Measurements from ENCODE around the gene LZTR1.
A peak's percentile ranks its signal among the peaks of the same experiment; 100 is the strongest.

Gene LZTR1

GRCh38 chr22:20977516-20978170 lies 4.5 kb upstream of the LZTR1 start:
- no peak overlapping the region for H3K4me3 ChIP-seq (ENCODE audit: low read depth, low read length)
- H3K27ac ChIP-seq (ENCODE audit: low read depth, low read length): no peak overlapping the region
- H3K27me3 ChIP-seq (ENCODE audit: control insufficient read depth, insufficient read depth, low read length): peaks cover 61% of the 10 kb centered on the region
- peaks cover 12% of the 10 kb centered on the region for H3K9me3 ChIP-seq (ENCODE audit: control insufficient read depth, insufficient read depth, low read depth, low read length)
- H3K4me1 ChIP-seq (ENCODE audit: control insufficient read depth, insufficient read depth, low read length): peaks cover 13% of the 10 kb centered on the region
- no peak overlapping the region for H3K9ac ChIP-seq (ENCODE audit: low read length)
- no peaks in the 10 kb centered on the region for H3K36me3 ChIP-seq (ENCODE audit: control insufficient read depth, insufficient read depth, low read length)

- peaks cover 12% of the 10 kb centered on the region for H3K9me3 ChIP-seq (ENCODE audit: control insufficient read depth, insufficient read depth, low read depth, low read length)
- H3K36me3 ChIP-seq (ENCODE audit: control insufficient read depth, insufficient read depth, low read length): no peaks in the 10 kb centered on the region
- peaks cover 61% of the 10 kb centered on the region for H3K27me3 ChIP-seq (ENCODE audit: control insufficient read depth, insufficient read depth, low read length)
- H3K9ac ChIP-seq (ENCODE audit: low read length): no peak overlapping the region
- 0 out of 2 replicates have a peak overlapping the region, but pooled peaks have one; percentile 45 for H3K4me3 ChIP-seq (ENCODE audit: low read depth, low read length)
- no peak overlapping the region for H3K27ac ChIP-seq (ENCODE audit: low read depth, low read length)
- peaks cover 16% of the 10 kb centered on the region for H3K4me1 ChIP-seq (ENCODE audit: control insufficient read depth, insufficient read depth, low read length)
Observed at GRCh38 chr22:20978419-20978818, 3.7 kb upstream of the LZTR1 start.

- peaks cover 12% of the 10 kb centered on the region for H3K9me3 ChIP-seq (ENCODE audit: control insufficient read depth, insufficient read depth, low read depth, low read length)
- peak overlapping the region; percentile 28 for H3K9ac ChIP-seq (ENCODE audit: low read length)
- H3K27me3 ChIP-seq (ENCODE audit: control insufficient read depth, insufficient read depth, low read length): peaks cover 54% of the 10 kb centered on the region
- H3K27ac ChIP-seq (ENCODE audit: low read depth, low read length): no peak overlapping the region
- peaks cover 16% of the 10 kb centered on the region for H3K4me1 ChIP-seq (ENCODE audit: control insufficient read depth, insufficient read depth, low read length)
- H3K4me3 ChIP-seq (ENCODE audit: low read depth, low read length): peak overlapping the region; percentile 45
- 0 out of 2 replicates have a peak, but pooled peaks cover 5% of the 10 kb centered on the region for H3K36me3 ChIP-seq (ENCODE audit: control insufficient read depth, insufficient read depth, low read length)
Observed at GRCh38 chr22:20979243-20979809, 2.8 kb upstream of the LZTR1 start.

- Histone ChIP-seq H3K27me3 (ENCODE audit: control insufficient read depth, insufficient read depth, low read length) (peaks cover 49% of the 10 kb centered on the region), H3K4me1 (ENCODE audit: control insufficient read depth, insufficient read depth, low read length) (peaks cover 16% of the 10 kb centered on the region), H3K27ac (ENCODE audit: low read depth, low read length) (no peak overlapping the region), H3K9me3 (ENCODE audit: control insufficient read depth, insufficient read depth, low read depth, low read length) (peaks cover 12% of the 10 kb centered on the region), H3K4me3 (ENCODE audit: low read depth, low read length) (peak overlapping the region; percentile 43), H3K36me3 (ENCODE audit: control insufficient read depth, insufficient read depth, low read length) (0 out of 2 replicates have a peak, but pooled peaks cover 5% of the 10 kb centered on the region), H3K9ac (ENCODE audit: low read length) (peak overlapping the region; percentile 28)
Observed at GRCh38 chr22:20979940-20980453, 2.1 kb upstream of the LZTR1 start.

- Histone ChIP-seq H3K9ac (ENCODE audit: low read length) (no peak overlapping the region), H3K27me3 (ENCODE audit: control insufficient read depth, insufficient read depth, low read length) (peaks cover 48% of the 10 kb centered on the region), H3K9me3 (ENCODE audit: control insufficient read depth, insufficient read depth, low read depth, low read length) (peaks cover 12% of the 10 kb centered on the region), H3K27ac (ENCODE audit: low read depth, low read length) (no peak overlapping the region), H3K4me1 (ENCODE audit: control insufficient read depth, insufficient read depth, low read length) (peaks cover 16% of the 10 kb centered on the region), H3K4me3 (ENCODE audit: low read depth, low read length) (no peak overlapping the region), H3K36me3 (ENCODE audit: control insufficient read depth, insufficient read depth, low read length) (peaks cover 6% of the 10 kb centered on the region; the same call in 1 of the 2 replicates)
Observed at GRCh38 chr22:20980523-20980922, 1.6 kb upstream of the LZTR1 start.

GRCh38 chr22:20980938-20981722 lies 967 bp upstream of the LZTR1 start:
- H3K4me3 ChIP-seq (ENCODE audit: low read depth, low read length): peak overlapping the region; percentile 89
- no peak overlapping the region; the same call in 1 of the 2 replicates for H3K27ac ChIP-seq (ENCODE audit: low read depth, low read length)
- peaks cover 41% of the 10 kb centered on the region for H3K27me3 ChIP-seq (ENCODE audit: control insufficient read depth, insufficient read depth, low read length)
- H3K4me1 ChIP-seq (ENCODE audit: control insufficient read depth, insufficient read depth, low read length): peaks cover 16% of the 10 kb centered on the region
- H3K36me3 ChIP-seq (ENCODE audit: control insufficient read depth, insufficient read depth, low read length): peaks cover 11% of the 10 kb centered on the region; the same call in 1 of the 2 replicates
- peaks cover 12% of the 10 kb centered on the region for H3K9me3 ChIP-seq (ENCODE audit: control insufficient read depth, insufficient read depth, low read depth, low read length)
- peak overlapping the region; percentile 97 for H3K9ac ChIP-seq (ENCODE audit: low read length)

GRCh38 chr22:20982563-20982882 lies 426 bp downstream of the LZTR1 start:
- H3K9me3 ChIP-seq (ENCODE audit: control insufficient read depth, insufficient read depth, low read depth, low read length): peaks cover 12% of the 10 kb centered on the region
- no peak overlapping the region; the same call in 1 of the 2 replicates for H3K27ac ChIP-seq (ENCODE audit: low read depth, low read length)
- H3K9ac ChIP-seq (ENCODE audit: low read length): peak overlapping the region; percentile 97

GRCh38 chr22:20983081-20983771 lies 1.1 kb downstream of the LZTR1 start:
- H3K4me3 ChIP-seq (ENCODE audit: low read depth, low read length): peak overlapping the region; percentile 89
- no peak overlapping the region for H3K9ac ChIP-seq (ENCODE audit: low read length)
- peaks cover 21% of the 10 kb centered on the region for H3K27me3 ChIP-seq (ENCODE audit: control insufficient read depth, insufficient read depth, low read length)
- H3K36me3 ChIP-seq (ENCODE audit: control insufficient read depth, insufficient read depth, low read length): peaks cover 24% of the 10 kb centered on the region
- H3K27ac ChIP-seq (ENCODE audit: low read depth, low read length): no peak overlapping the region
- H3K4me1 ChIP-seq (ENCODE audit: control insufficient read depth, insufficient read depth, low read length): peaks cover 16% of the 10 kb centered on the region
- peaks cover 9% of the 10 kb centered on the region for H3K9me3 ChIP-seq (ENCODE audit: control insufficient read depth, insufficient read depth, low read depth, low read length)

More at GRCh38 chr22:20982563-20982882, 426 bp downstream of the LZTR1 start:
- Histone ChIP-seq H3K4me3 (ENCODE audit: low read depth, low read length) (peak overlapping the region; percentile 89), H3K27me3 (ENCODE audit: control insufficient read depth, insufficient read depth, low read length) (peaks cover 28% of the 10 kb centered on the region), H3K36me3 (ENCODE audit: control insufficient read depth, insufficient read depth, low read length) (peaks cover 17% of the 10 kb centered on the region), H3K4me1 (ENCODE audit: control insufficient read depth, insufficient read depth, low read length) (peaks cover 16% of the 10 kb centered on the region)

GRCh38 chr22:20985720-20986119 lies 3.6 kb downstream of the LZTR1 start:
- H3K36me3 ChIP-seq (ENCODE audit: control insufficient read depth, insufficient read depth, low read length): peaks cover 35% of the 10 kb centered on the region
- H3K9me3 ChIP-seq (ENCODE audit: control insufficient read depth, insufficient read depth, low read depth, low read length): no peaks in the 10 kb centered on the region
- H3K9ac ChIP-seq (ENCODE audit: low read length): no peak overlapping the region
- peaks cover 8% of the 10 kb centered on the region; the same call in 1 of the 2 replicates for H3K4me1 ChIP-seq (ENCODE audit: control insufficient read depth, insufficient read depth, low read length)
- peaks cover 1% of the 10 kb centered on the region; the same call in 1 of the 2 replicates for H3K27me3 ChIP-seq (ENCODE audit: control insufficient read depth, insufficient read depth, low read length)
- no peak overlapping the region for H3K4me3 ChIP-seq (ENCODE audit: low read depth, low read length)
- no peak overlapping the region for H3K27ac ChIP-seq (ENCODE audit: low read depth, low read length)

- Histone ChIP-seq H3K36me3 (ENCODE audit: control insufficient read depth, insufficient read depth, low read length) (peaks cover 41% of the 10 kb centered on the region), H3K4me1 (ENCODE audit: control insufficient read depth, insufficient read depth, low read length) (peaks cover 6% of the 10 kb centered on the region; the same call in 1 of the 2 replicates), H3K9ac (ENCODE audit: low read length) (no peak overlapping the region), H3K4me3 (ENCODE audit: low read depth, low read length) (no peak overlapping the region), H3K27ac (ENCODE audit: low read depth, low read length) (no peak overlapping the region), H3K9me3 (ENCODE audit: control insufficient read depth, insufficient read depth, low read depth, low read length) (no peaks in the 10 kb centered on the region), H3K27me3 (ENCODE audit: control insufficient read depth, insufficient read depth, low read length) (no peaks in the 10 kb centered on the region)
Observed at GRCh38 chr22:20986365-20986764, 4.3 kb downstream of the LZTR1 start.

Data from HUES6 (cell line).